HepG2 (cell line): ENCODE measurements around the gene TBX6. TPM values are rescaled to one million over a fixed set of nuclear protein-coding genes. Genes with fewer than 3 reads are reported as not detected.

ENCODE experiments used
- ATF5 ChIP-seq: sonication (generic); formaldehyde crosslinking; IDR thresholded peaks from 2 replicates; pipeline ENCODE4 v1.4.0; 2020; ENCODE audit warnings: mild to moderate bottlenecking, low read depth, missing genetic modification reagents
- CEBPB ChIP-seq: IDR thresholded peaks from 2 replicates; pipeline ENCODE4 v1.6.1; 2011; ENCODE audit warnings: low read depth, low read length, improper control_type of control experiment, borderline replicate concordance
- ELF1 ChIP-seq: sonication (generic); formaldehyde crosslinking; IDR thresholded peaks from 2 replicates; pipeline ENCODE4 v1.4.0; 2020; ENCODE audit warnings: missing genetic modification reagents
- ELK4 ChIP-seq: sonication (generic); formaldehyde crosslinking; IDR thresholded peaks from 2 replicates; pipeline ENCODE4 v1.9.0; 2021; ENCODE audit warnings: missing genetic modification reagents, borderline replicate concordance
- HDAC1 ChIP-seq: sonication (generic); formaldehyde crosslinking; IDR thresholded peaks from 2 replicates; pipeline ENCODE4 v1.5.1; 2020; ENCODE audit warnings: mild to moderate bottlenecking, missing genetic modification reagents
- HNF4G ChIP-seq, 2 experiments: sonication (generic) in 1 of 2; formaldehyde crosslinking in 1 of 2; IDR thresholded peaks; 2 replicates each; pipeline versions ENCODE4 v1.4.0 to v1.6.1; 2011 to 2020; ENCODE audit warnings: borderline replicate concordance in 2 of 2, low read depth in 2 of 2, mild to moderate bottlenecking in 2 of 2, low read length in 1 of 2, missing genetic modification reagents in 1 of 2, moderate library complexity in 1 of 2
- HNRNPLL ChIP-seq: fragments of 200-400 bp; formaldehyde crosslinking; IDR thresholded peaks from 2 replicates; pipeline ENCODE4 v1.6.1; 2017; ENCODE audit warnings: mild to moderate bottlenecking, low read depth, low read length; ENCODE audit not compliant: poor library complexity, severe bottlenecking
- NFE2L2 ChIP-seq: fragments of 150-350 bp; IDR thresholded peaks from 2 replicates; pipeline ENCODE4 v1.6.1; 2014; ENCODE audit warnings: low read length
- SIX1 ChIP-seq: sonication (generic); formaldehyde crosslinking; IDR thresholded peaks from 2 replicates; pipeline ENCODE4 v1.4.0; 2020; ENCODE audit warnings: missing genetic modification reagents, borderline replicate concordance
- ZBED4 ChIP-seq: sonication (generic); formaldehyde crosslinking; IDR thresholded peaks from 2 replicates; pipeline ENCODE4 v1.4.0; 2020; ENCODE audit warnings: missing genetic modification reagents, borderline replicate concordance
- ZNF431 ChIP-seq: sonication (generic); formaldehyde crosslinking; IDR thresholded peaks from 2 replicates; pipeline ENCODE4 v1.9.0; 2022; ENCODE audit warnings: missing genetic modification reagents, low read depth, mild to moderate bottlenecking, borderline replicate concordance
- ZNF530 ChIP-seq: sonication (generic); formaldehyde crosslinking; IDR thresholded peaks from 2 replicates; pipeline ENCODE4 v1.5.0; 2020; ENCODE audit warnings: low read depth, mild to moderate bottlenecking, missing genetic modification reagents
- ZNF550 ChIP-seq: sonication (generic); formaldehyde crosslinking; IDR thresholded peaks from 2 replicates; pipeline ENCODE4 v1.4.0; 2020; ENCODE audit warnings: mild to moderate bottlenecking, missing genetic modification reagents, borderline replicate concordance
- ZNF564 ChIP-seq: sonication (generic); formaldehyde crosslinking; IDR thresholded peaks from 2 replicates; pipeline ENCODE4 v1.8.1; 2023; ENCODE audit warnings: mild to moderate bottlenecking, missing genetic modification reagents
- ZNF766 ChIP-seq: sonication (generic); formaldehyde crosslinking; IDR thresholded peaks from 2 replicates; pipeline ENCODE4 v1.5.0; 2020; ENCODE audit warnings: missing genetic modification reagents, borderline replicate concordance
- polyA plus RNA-seq, 8 experiments: library from polyadenylated mRNA; depleted of rRNA in 3 of 8; stranded (reverse) in 7 of 8; unstranded in 1 of 8; fragments of >200 nt; fragmentation: Illumina TruSeq in 4 of 8; extraction: Trizol in 4 of 8; gene quantifications; 2 replicates each; pipeline versions ENCODE4 v1.2.1 to v1.2.3, GENCODE V29; 2011 to 2016; ENCODE audit warnings: low read depth in 4 of 8, missing spikeins in 1 of 8, mixed read lengths in 1 of 8; ENCODE audit not compliant: insufficient read depth in 1 of 8
- total RNA-seq, 5 experiments: library from RNA; depleted of rRNA; stranded (reverse); fragments of >200 nt; fragmentation: Illumina TruSeq; extraction: Trizol; gene quantifications; 2 replicates each; pipeline ENCODE4 v1.2.3, GENCODE V29; 2016; ENCODE audit warnings: low read depth in 1 of 5
- TF ChIP-seq, protein P1 (sequence below): sonication (generic); formaldehyde crosslinking; IDR thresholded peaks from 2 replicates; pipeline ENCODE4 v1.5.0; 2020; ENCODE audit warnings: mild to moderate bottlenecking, missing genetic modification reagents
- TF ChIP-seq, protein P2 (sequence below): sonication (generic); formaldehyde crosslinking; IDR thresholded peaks from 2 replicates; pipeline ENCODE4 v1.4.0; 2020; ENCODE audit warnings: missing genetic modification reagents, borderline replicate concordance

The TBX6 gene
- total and polyA plus RNA-seq, 2 of the 13 experiments (the other 11 are each of a cell fraction or from before 2014, with no cell fraction given) = 0.24 to 0.42 TPM

DNA sequence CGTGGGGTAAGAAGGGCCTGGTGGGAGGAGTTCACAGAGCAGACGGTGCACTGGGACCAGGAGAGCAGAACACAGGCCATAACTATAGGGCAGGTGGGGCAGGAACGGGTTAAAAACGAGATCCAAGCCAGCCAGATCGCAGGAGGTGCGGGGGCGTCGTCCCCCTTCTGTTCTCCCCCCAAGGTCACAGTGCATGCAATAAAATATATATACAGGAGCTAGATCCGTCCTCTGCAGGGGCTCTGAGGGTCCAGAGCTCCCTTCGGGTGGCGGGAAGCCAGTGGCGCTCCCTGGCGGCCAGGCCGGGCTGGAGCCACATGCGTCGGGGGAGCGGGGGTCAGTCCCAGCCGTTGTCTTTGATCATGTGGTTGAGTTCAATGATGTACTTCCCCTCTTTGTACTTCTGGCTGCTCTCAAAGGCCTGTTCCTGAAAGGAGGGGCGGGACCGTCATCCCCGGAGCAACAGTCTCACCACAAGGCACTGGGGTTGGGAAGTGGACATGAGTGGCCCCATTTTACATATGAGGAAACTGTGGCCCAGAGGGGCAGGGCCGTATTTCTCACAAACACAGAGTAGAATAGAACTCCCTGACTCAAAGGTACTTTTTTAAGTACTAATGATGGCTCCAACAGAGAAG is 768 bp upstream of the TBX6 start (continued):
- no peak for TF ChIP-seq CEBPB
- TF ChIP-seq ELF1 (CRISPR knock-in tag) = peak; percentile 55; the same call in 1 of the 2 replicates
- TF ChIP-seq ELK4 (CRISPR knock-in tag) = no peak
- peak; percentile 58; the same call in 1 of the 2 replicates for TF ChIP-seq HNF4G (IDR thresholded peaks at IDR 0.05; ENCODE audit: borderline replicate concordance, low read depth, low read length)
- TF ChIP-seq HNF4G (CRISPR knock-in tag; IDR thresholded peaks at IDR 0.05; ENCODE audit: borderline replicate concordance, low read depth) = 0 out of 2 replicates have a peak, but pooled peaks have one; percentile 42
- no peak for TF ChIP-seq NFE2L2
- TF ChIP-seq ZBED4 (CRISPR knock-in tag) = no peak
- TF ChIP-seq ATF5 = no peak
- peak; percentile 21; the same call in 1 of the 2 replicates for TF ChIP-seq HDAC1 (CRISPR knock-in tag)
- peak; percentile 58; the same call in 1 of the 2 replicates for TF ChIP-seq ZNF766
- no peak for TF ChIP-seq ZNF550
- peak; percentile 88 for TF ChIP-seq ZNF431
- TF ChIP-seq ZNF530 = no peak
- TF ChIP-seq, protein P1, sequence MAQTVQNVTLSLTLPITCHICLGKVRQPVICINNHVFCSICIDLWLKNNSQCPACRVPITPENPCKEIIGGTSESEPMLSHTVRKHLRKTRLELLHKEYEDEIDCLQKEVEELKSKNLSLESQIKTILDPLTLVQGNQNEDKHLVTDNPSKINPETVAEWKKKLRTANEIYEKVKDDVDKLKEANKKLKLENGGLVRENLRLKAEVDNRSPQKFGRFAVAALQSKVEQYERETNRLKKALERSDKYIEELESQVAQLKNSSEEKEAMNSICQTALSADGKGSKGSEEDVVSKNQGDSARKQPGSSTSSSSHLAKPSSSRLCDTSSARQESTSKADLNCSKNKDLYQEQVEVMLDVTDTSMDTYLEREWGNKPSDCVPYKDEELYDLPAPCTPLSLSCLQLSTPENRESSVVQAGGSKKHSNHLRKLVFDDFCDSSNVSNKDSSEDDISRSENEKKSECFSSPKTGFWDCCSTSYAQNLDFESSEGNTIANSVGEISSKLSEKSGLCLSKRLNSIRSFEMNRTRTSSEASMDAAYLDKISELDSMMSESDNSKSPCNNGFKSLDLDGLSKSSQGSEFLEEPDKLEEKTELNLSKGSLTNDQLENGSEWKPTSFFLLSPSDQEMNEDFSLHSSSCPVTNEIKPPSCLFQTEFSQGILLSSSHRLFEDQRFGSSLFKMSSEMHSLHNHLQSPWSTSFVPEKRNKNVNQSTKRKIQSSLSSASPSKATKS (CRISPR knock-in tag) = no peak
- TF ChIP-seq, protein P2, sequence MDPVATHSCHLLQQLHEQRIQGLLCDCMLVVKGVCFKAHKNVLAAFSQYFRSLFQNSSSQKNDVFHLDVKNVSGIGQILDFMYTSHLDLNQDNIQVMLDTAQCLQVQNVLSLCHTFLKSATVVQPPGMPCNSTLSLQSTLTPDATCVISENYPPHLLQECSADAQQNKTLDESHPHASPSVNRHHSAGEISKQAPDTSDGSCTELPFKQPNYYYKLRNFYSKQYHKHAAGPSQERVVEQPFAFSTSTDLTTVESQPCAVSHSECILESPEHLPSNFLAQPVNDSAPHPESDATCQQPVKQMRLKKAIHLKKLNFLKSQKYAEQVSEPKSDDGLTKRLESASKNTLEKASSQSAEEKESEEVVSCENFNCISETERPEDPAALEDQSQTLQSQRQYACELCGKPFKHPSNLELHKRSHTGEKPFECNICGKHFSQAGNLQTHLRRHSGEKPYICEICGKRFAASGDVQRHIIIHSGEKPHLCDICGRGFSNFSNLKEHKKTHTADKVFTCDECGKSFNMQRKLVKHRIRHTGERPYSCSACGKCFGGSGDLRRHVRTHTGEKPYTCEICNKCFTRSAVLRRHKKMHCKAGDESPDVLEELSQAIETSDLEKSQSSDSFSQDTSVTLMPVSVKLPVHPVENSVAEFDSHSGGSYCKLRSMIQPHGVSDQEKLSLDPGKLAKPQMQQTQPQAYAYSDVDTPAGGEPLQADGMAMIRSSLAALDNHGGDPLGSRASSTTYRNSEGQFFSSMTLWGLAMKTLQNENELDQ (CRISPR knock-in tag) = peak; percentile 85; the same call in 1 of the 2 replicates
- TF ChIP-seq SIX1 (CRISPR knock-in tag) = no peak; the same call in 1 of the 2 replicates
- no peak for TF ChIP-seq HNRNPLL
- no peak for TF ChIP-seq ZNF564 (CRISPR knock-in tag)
